Endothelial cell of umbilical vein (primary cell): Measurements from ENCODE around the gene SORCS2.

Experiments
- CTCF ChIP-seq, 2 donors: IDR thresholded peaks; 1 replicate in 1 of 2; 2 replicates in 1 of 2; pipeline ENCODE4 v1.5.1; 2011; ENCODE audit warnings: low read length in 2 of 2, mild to moderate bottlenecking in 2 of 2, moderate library complexity in 2 of 2, control low read depth in 1 of 2, inconsistent platforms in 1 of 2, low read depth in 1 of 2; ENCODE audit not compliant: insufficient read depth in 1 of 2; ENCODE audit errors: extremely low read depth in 1 of 2
- POLR2A ChIP-seq: IDR thresholded peaks from 2 replicates; pipeline ENCODE4 v1.6.1; 2012; ENCODE audit warnings: low read depth, mild to moderate bottlenecking, control low read depth, low read length

GRCh38 chr4:7359400-7360062, 167.2 kb downstream of the SORCS2 start:
- TF ChIP-seq POLR2A (no peak), CTCF (IDR thresholded peaks at IDR 0.05; ENCODE audit: extremely low read depth in 1 of 2, insufficient read depth in 1 of 2, low read depth in 1 of 2, low read length in 2 of 2) (no peak)
